ENCODE results near the gene ZBTB6.

- TF ChIP-seq EP300 (IDR thresholded peaks at IDR 0.05) = no peak
- TF ChIP-seq, protein P1, sequence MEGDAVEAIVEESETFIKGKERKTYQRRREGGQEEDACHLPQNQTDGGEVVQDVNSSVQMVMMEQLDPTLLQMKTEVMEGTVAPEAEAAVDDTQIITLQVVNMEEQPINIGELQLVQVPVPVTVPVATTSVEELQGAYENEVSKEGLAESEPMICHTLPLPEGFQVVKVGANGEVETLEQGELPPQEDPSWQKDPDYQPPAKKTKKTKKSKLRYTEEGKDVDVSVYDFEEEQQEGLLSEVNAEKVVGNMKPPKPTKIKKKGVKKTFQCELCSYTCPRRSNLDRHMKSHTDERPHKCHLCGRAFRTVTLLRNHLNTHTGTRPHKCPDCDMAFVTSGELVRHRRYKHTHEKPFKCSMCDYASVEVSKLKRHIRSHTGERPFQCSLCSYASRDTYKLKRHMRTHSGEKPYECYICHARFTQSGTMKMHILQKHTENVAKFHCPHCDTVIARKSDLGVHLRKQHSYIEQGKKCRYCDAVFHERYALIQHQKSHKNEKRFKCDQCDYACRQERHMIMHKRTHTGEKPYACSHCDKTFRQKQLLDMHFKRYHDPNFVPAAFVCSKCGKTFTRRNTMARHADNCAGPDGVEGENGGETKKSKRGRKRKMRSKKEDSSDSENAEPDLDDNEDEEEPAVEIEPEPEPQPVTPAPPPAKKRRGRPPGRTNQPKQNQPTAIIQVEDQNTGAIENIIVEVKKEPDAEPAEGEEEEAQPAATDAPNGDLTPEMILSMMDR (IDR thresholded peaks at IDR 0.05) = no peak
- TF ChIP-seq POLR2AphosphoS5 (IDR thresholded peaks at IDR 0.05) = no peak
- no peak for TF ChIP-seq POLR2A (IDR thresholded peaks at IDR 0.05)
These were observed 48.0 kb upstream of the ZBTB6 start for GRCh38 chr9:122961139-122961538.
